Measurements from ENCODE around the gene RIN3. TPM values are rescaled to one million over a fixed set of nuclear protein-coding genes. Genes with fewer than 3 reads are reported as not detected.

The RIN3 gene
- total RNA-seq, 2 experiments from 2014 or later, result 52.6 to 56.8 TPM

- ChIA-PET CTCF (interaction anchor here (0.7 to 1.6 kb wide), 8 partner anchors 10 to 127 kb away, joined by 3 to 10 read pairs (median 3); no protein-coding TSS in a partner anchor), POLR2A (no interaction called here)
- Mint-ChIP-seq H3K27me3 (no peaks in the 10 kb centered on the region), H3K36me3 (ENCODE audit: low read depth) (peaks cover 28% of the 10 kb centered on the region), H3K27ac (peak overlapping the region; percentile 64), H3K4me3 (no peak overlapping the region), H3K9me3 (peaks cover 19% of the 10 kb centered on the region), H3K4me1 (peaks cover 70% of the 10 kb centered on the region)
- DNase-seq, result no peak
These were observed 50.2 kb downstream of the RIN3 start for GRCh38 chr14:92563765-92564285.

DNA sequence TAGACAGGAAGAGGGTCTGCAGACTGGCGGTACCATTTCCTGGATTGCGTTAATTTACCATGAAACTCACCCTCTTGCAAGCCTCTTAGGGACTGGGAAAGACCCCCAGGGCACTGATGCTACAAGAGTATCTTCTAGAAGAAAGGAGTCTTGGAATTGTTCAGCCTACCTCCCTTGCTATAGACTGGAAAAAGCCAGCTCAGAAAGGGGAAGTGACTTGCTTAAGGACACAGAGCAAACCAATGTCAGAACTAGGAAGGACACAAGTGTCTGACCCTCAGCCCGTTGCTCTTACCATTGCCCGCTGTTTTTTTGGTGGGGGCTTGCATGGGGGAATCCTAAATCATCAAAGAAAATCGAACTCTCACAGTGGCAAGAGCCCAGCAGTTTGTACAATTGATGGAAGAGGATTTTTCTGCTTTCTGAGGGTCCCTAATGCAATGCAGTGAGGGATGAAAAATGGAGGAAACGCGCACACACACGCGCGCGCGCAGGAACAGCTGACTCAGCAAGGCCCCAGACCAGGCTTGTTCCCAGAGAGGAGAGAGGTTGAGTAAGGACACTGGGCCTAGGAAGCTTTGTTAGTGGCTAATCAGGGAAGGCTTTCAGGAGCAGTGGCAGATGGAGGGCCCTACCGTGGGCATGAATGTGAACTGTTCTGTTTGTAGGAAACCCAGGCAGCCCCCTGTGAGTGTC, 50.9 kb downstream of the RIN3 start:
- DNase-seq, result no peak
- no peaks in the 10 kb centered on the region for H3K27me3 Mint-ChIP-seq
- ChIA-PET POLR2A (no interaction called here), CTCF (interaction anchor here (1.2 to 1.6 kb wide), 3 partner anchors 9 to 33 kb away, joined by 3 to 10 read pairs (median 3); no protein-coding TSS in a partner anchor)
- H3K9me3 Mint-ChIP-seq, result peaks cover 19% of the 10 kb centered on the region
- H3K36me3 Mint-ChIP-seq (ENCODE audit: low read depth), result peaks cover 30% of the 10 kb centered on the region
- no peak overlapping the region for H3K27ac Mint-ChIP-seq
- peaks cover 73% of the 10 kb centered on the region for H3K4me1 Mint-ChIP-seq
- H3K4me3 Mint-ChIP-seq, result no peak overlapping the region

GRCh38 chr14:92565040-92565717, 51.6 kb downstream of the RIN3 start:
- ChIA-PET CTCF (interaction anchor here (1.3 to 1.9 kb wide), 3 partner anchors 12 to 115 kb away, joined by 3 to 8 read pairs (median 3); no protein-coding TSS in a partner anchor), POLR2A (no interaction called here)
- no peaks in the 10 kb centered on the region for H3K27me3 Mint-ChIP-seq
- H3K27ac Mint-ChIP-seq, result no peak overlapping the region
- H3K36me3 Mint-ChIP-seq (ENCODE audit: low read depth), result peaks cover 30% of the 10 kb centered on the region
- H3K9me3 Mint-ChIP-seq, result peaks cover 19% of the 10 kb centered on the region
- no peak for DNase-seq
- H3K4me3 Mint-ChIP-seq, result no peak overlapping the region
- peaks cover 73% of the 10 kb centered on the region for H3K4me1 Mint-ChIP-seq

DNA sequence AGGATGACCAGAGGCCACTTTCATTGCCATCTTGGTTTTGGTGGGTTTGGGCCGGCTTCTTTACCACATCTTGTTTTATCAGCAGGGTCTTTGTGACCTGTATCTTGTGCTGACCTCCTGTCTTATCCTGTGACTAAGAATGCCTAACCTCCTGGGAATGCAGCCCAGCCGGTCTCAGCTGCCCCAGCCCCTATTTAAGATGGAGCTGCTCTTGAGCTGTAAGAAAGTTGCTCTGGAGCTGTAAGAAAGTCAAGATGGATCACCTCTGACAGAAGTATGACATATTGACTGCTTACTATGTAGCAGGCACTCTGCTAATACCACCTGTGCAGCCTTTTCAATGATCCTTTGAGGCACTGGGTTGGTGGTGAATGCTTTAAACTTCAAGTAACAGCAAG, 52.1 kb downstream of the RIN3 start:
- H3K4me1 Mint-ChIP-seq, result peaks cover 73% of the 10 kb centered on the region
- H3K27ac Mint-ChIP-seq, result no peak overlapping the region

GRCh38 chr14:92567173-92567725, 53.7 kb downstream of the RIN3 start:
- DNase-seq, result no peak
- peaks cover 30% of the 10 kb centered on the region for H3K36me3 Mint-ChIP-seq (ENCODE audit: low read depth)
- CTCF ChIA-PET, result interaction anchor here (0.6 to 1.4 kb wide), 4 partner anchors 19 to 461 kb away, joined by 3 to 4 read pairs (median 3); partner anchors contain the start of gene ATXN3
- H3K4me3 Mint-ChIP-seq, result no peak overlapping the region
- peaks cover 74% of the 10 kb centered on the region for H3K4me1 Mint-ChIP-seq
- no peaks in the 10 kb centered on the region for H3K27me3 Mint-ChIP-seq
- no peak overlapping the region for H3K27ac Mint-ChIP-seq
- POLR2A ChIA-PET, result interaction anchor here (0.6 kb wide), 1 partner anchor 10 kb away, joined by 4 read pairs; no protein-coding TSS in a partner anchor
- peaks cover 19% of the 10 kb centered on the region for H3K9me3 Mint-ChIP-seq

More for the DNA sequence above, 52.1 kb downstream of the RIN3 start:
- CTCF ChIA-PET, result interaction anchor here (1.3 to 1.9 kb wide), 4 partner anchors 12 to 115 kb away, joined by 3 to 8 read pairs (median 4); no protein-coding TSS in a partner anchor
- POLR2A ChIA-PET, result no interaction called here
- Mint-ChIP-seq H3K27me3 (no peaks in the 10 kb centered on the region), H3K9me3 (peaks cover 19% of the 10 kb centered on the region), H3K36me3 (ENCODE audit: low read depth) (peaks cover 30% of the 10 kb centered on the region), H3K4me3 (no peak overlapping the region)
- DNase-seq, result no peak

GRCh38 chr14:92568621-92569479, 55.3 kb downstream of the RIN3 start:
- Mint-ChIP-seq H3K27me3 (peaks cover 3% of the 10 kb centered on the region), H3K4me1 (peaks cover 59% of the 10 kb centered on the region), H3K4me3 (peak overlapping the region; percentile 53), H3K27ac (peak overlapping the region; percentile 92), H3K9me3 (peaks cover 19% of the 10 kb centered on the region), H3K36me3 (ENCODE audit: low read depth) (peaks cover 30% of the 10 kb centered on the region)
- ChIA-PET CTCF (interaction anchor here (1.1 to 1.8 kb wide), 3 partner anchors 9 to 18 kb away, joined by 3 to 5 read pairs (median 4); no protein-coding TSS in a partner anchor), POLR2A (no interaction called here)
- DNase-seq, result peak; percentile 39

- DNase-seq, result no peak
These were observed 57.2 kb downstream of the RIN3 start for GRCh38 chr14:92570674-92571262.

GRCh38 chr14:92572050-92572449, 58.5 kb downstream of the RIN3 start:
- Mint-ChIP-seq H3K27me3 (peaks cover 13% of the 10 kb centered on the region), H3K9me3 (peaks cover 12% of the 10 kb centered on the region), H3K4me3 (no peak overlapping the region), H3K27ac (no peak overlapping the region), H3K4me1 (peaks cover 64% of the 10 kb centered on the region), H3K36me3 (ENCODE audit: low read depth) (peaks cover 17% of the 10 kb centered on the region)
- ChIA-PET CTCF (no interaction called here), POLR2A (no interaction called here)
- no peak for DNase-seq

More at GRCh38 chr14:92570674-92571262, 57.2 kb downstream of the RIN3 start:
- Mint-ChIP-seq H3K27me3 (peaks cover 9% of the 10 kb centered on the region), H3K36me3 (ENCODE audit: low read depth) (peaks cover 23% of the 10 kb centered on the region), H3K4me1 (peaks cover 51% of the 10 kb centered on the region), H3K27ac (no peak overlapping the region), H3K4me3 (no peak overlapping the region), H3K9me3 (peaks cover 19% of the 10 kb centered on the region)
- POLR2A ChIA-PET, result no interaction called here
- CTCF ChIA-PET, result interaction anchor here (0.6 to 1.8 kb wide), 3 partner anchors 16 to 371 kb away, joined by 3 to 5 read pairs (median 3); no protein-coding TSS in a partner anchor

DNA sequence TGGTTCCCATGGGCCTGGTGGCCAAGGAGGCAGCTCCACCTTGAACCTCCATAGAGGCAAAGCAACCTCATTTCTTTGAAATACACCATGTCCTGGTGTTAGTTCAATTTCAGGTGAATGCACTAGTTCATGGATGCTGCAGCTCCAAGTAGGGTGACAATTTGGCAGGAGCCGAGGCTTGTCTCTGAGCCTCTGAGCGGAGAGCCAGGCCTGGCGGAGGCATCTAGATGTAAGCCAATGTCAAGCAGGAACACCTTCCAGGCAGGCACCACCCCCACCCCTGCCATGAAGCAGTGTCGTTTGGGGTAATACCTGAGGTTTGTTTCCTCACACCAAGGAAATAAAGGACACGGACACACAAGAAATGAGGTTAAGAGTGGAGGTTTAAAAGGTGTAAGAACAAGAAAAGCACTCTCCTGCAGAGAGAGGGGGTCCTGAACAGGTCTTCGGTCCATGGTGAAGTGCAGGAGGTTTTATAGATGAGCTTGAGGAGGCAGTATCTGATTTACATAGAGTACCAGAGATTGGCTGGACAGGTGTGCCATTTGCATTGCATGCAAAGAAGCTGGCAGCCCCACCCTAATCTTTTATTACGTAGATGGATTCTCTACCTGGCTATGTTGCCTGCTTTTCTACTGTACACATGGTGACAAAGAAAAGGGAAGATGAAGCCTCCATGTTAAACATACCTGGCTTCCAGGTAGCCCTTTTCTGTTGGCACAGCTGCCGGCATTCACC, 60.3 kb downstream of the RIN3 start:
- Mint-ChIP-seq H3K27ac (no peak overlapping the region), H3K4me1 (peaks cover 68% of the 10 kb centered on the region), H3K4me3 (no peak overlapping the region), H3K27me3 (peaks cover 15% of the 10 kb centered on the region), H3K36me3 (ENCODE audit: low read depth) (peaks cover 19% of the 10 kb centered on the region), H3K9me3 (no peaks in the 10 kb centered on the region)
- CTCF ChIA-PET, result interaction anchor here (1.0 to 2.2 kb wide), 3 partner anchors 10 to 12 kb away, joined by 3 to 10 read pairs (median 6); no protein-coding TSS in a partner anchor
- POLR2A ChIA-PET, result interaction anchor here (0.6 kb wide), 1 partner anchor 219 kb away, joined by 3 read pairs; no protein-coding TSS in a partner anchor
- no peak for DNase-seq

GRCh38 chr14:92575061-92575747, 61.6 kb downstream of the RIN3 start:
- Mint-ChIP-seq H3K27me3 (peaks cover 15% of the 10 kb centered on the region), H3K27ac (no peak overlapping the region), H3K4me3 (no peak overlapping the region), H3K4me1 (peaks cover 64% of the 10 kb centered on the region), H3K9me3 (no peaks in the 10 kb centered on the region), H3K36me3 (ENCODE audit: low read depth) (peaks cover 26% of the 10 kb centered on the region)
- no peak for DNase-seq
- POLR2A ChIA-PET, result no interaction called here
- CTCF ChIA-PET, result interaction anchor here (0.6 to 1.5 kb wide), 2 partner anchors 12 to 601 kb away, joined by 3 read pairs; no protein-coding TSS in a partner anchor

All from activated CD4-positive, alpha-beta T cell treated with anti-CD3 and anti-CD28 coated beads, Interleukin-2, amount 10 ng/mL, durations not matched to agents 7 days and 5 days (primary cell).